Measurements from ENCODE around the gene MKLN1.

The MKLN1 gene

GRCh38 chr7:131363719-131364118 lies 36.0 kb downstream of the MKLN1 start:
- TF ChIP-seq CTCF (IDR thresholded peaks at IDR 0.05; ENCODE audit: low read depth, low read length, missing control alignments), result no peak
- no peak for DNase-seq (ENCODE audit: extremely low read depth, low read depth)
- H3K4me3 ChIP-seq (replicated peaks; ENCODE audit: low read depth, low read length), result no peak overlapping the region

- no peak for TF ChIP-seq CTCF (IDR thresholded peaks at IDR 0.05; ENCODE audit: low read depth, low read length, missing control alignments)
- DNase-seq (ENCODE audit: extremely low read depth, low read depth), result no peak
- no peak overlapping the region for H3K4me3 ChIP-seq (replicated peaks; ENCODE audit: low read depth, low read length)
Measured at GRCh38 chr7:131364767-131365344, 37.2 kb downstream of the MKLN1 start.

DNA sequence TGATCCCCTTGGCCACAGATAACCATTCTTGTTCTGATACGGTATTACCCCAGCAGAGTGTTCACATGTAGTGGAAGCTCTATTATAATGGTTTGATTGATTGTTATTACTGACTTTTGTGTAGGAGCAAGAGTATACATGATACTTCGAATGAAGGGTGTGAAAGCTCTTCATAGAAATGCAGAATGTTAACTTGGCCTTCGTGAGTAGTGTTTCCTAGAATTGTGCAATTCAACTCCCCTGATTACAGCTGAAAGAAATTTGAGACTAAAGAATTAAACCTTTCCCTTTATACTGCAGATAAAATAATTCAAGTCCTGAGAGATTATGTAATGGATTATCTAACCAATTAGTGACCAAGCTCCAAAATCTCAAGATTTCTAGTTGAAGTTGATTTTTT lies 38.2 kb downstream of the MKLN1 start:
- no peak for DNase-seq (ENCODE audit: extremely low read depth, low read depth)
- no peak for TF ChIP-seq CTCF (IDR thresholded peaks at IDR 0.05; ENCODE audit: low read depth, low read length, missing control alignments)
- no peak overlapping the region for H3K4me3 ChIP-seq (replicated peaks; ENCODE audit: low read depth, low read length)

- H3K4me3 ChIP-seq (replicated peaks; ENCODE audit: low read depth, low read length), result no peak overlapping the region
- DNase-seq (ENCODE audit: extremely low read depth, low read depth), result no peak
- TF ChIP-seq CTCF (IDR thresholded peaks at IDR 0.05; ENCODE audit: low read depth, low read length, missing control alignments), result no peak
Measured at GRCh38 chr7:131369354-131369753, 41.7 kb downstream of the MKLN1 start.

GRCh38 chr7:131370523-131370968 lies 42.9 kb downstream of the MKLN1 start:
- peak; percentile 20 for DNase-seq (ENCODE audit: extremely low read depth, low read depth)
- TF ChIP-seq CTCF (IDR thresholded peaks at IDR 0.05; ENCODE audit: low read depth, low read length, missing control alignments), result no peak
- no peak overlapping the region for H3K4me3 ChIP-seq (replicated peaks; ENCODE audit: low read depth, low read length)

DNA sequence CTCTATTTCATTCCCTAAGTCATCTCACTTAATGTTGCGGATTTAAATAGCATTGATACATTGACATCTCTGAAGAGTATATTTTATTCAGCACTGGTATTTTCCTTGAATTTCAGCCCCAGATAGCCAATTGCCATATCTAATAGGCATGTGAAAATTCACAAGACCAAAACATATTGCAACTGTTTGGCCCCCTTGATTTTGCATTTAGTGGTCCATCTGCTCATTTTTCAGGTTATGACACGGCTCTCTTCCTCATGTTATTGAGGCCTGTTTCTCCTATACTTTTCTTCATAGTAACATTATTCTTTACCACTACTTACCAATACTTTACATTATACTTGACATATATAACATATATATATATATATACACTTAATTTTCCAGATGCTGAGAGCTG lies 43.7 kb downstream of the MKLN1 start:
- H3K4me3 ChIP-seq (replicated peaks; ENCODE audit: low read depth, low read length), result no peak overlapping the region
- DNase-seq (ENCODE audit: extremely low read depth, low read depth), result no peak
- TF ChIP-seq CTCF (IDR thresholded peaks at IDR 0.05; ENCODE audit: low read depth, low read length, missing control alignments), result no peak

- H3K4me3 ChIP-seq (replicated peaks; ENCODE audit: low read depth, low read length), result no peak overlapping the region
- no peak for TF ChIP-seq CTCF (IDR thresholded peaks at IDR 0.05; ENCODE audit: low read depth, low read length, missing control alignments)
- DNase-seq (ENCODE audit: extremely low read depth, low read depth), result no peak
Measured at GRCh38 chr7:131372554-131372953, 44.9 kb downstream of the MKLN1 start.

Data from HFF-Myc (cell line).